NCI-H187 treated with DMSO at 0.1 percent for 48 hours (cell line): Measurements from ENCODE around the gene CCDC88C.

Experiments used
- DNase-seq: peaks from one replicate; lab custom pipeline; 2025; lab: John Stamatoyannopoulos, UW

The CCDC88C gene

GRCh38 chr14:91348845-91349465 is 68.7 kb downstream of the CCDC88C start:
- no peak for DNase-seq

DNA sequence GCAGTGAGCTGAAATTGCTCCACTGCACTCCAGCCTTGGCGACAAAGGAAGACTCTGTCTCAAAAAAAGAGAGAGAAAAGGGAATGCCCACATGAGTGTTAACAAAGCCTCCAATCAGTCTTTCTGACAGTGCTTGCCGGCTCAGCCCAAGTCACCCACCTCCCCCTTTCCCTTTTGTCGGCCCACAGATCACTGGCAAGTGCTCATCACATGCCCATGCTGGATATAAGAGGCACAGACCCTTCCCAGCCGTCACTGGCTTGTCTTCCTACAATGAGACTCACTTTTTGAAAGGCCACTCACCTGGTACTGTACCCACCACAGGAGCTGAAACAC is 70.8 kb downstream of the CCDC88C start:
- no peak for DNase-seq

- no peak for DNase-seq
Observed at GRCh38 chr14:91344096-91344495, 73.5 kb downstream of the CCDC88C start.

DNA sequence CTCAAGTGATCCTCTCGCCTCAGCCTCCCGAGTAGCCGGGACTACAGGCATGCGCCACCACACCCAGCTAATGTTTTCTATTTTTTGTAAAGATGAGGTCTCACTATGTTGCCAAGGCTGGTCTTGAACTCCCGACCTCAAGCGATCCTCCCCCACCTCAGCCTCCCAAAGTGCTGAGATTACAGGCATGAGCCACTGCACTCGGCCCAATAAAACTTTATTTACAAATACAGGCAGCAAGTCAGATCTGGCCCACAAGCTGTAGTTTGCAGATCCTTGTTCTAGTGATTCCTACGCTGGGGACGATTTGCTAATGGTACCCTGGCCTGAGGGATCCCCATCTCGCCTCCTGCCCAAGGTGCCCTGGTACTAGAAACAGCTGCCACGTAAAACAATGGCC is 74.6 kb downstream of the CCDC88C start:
- no peak for DNase-seq

DNA sequence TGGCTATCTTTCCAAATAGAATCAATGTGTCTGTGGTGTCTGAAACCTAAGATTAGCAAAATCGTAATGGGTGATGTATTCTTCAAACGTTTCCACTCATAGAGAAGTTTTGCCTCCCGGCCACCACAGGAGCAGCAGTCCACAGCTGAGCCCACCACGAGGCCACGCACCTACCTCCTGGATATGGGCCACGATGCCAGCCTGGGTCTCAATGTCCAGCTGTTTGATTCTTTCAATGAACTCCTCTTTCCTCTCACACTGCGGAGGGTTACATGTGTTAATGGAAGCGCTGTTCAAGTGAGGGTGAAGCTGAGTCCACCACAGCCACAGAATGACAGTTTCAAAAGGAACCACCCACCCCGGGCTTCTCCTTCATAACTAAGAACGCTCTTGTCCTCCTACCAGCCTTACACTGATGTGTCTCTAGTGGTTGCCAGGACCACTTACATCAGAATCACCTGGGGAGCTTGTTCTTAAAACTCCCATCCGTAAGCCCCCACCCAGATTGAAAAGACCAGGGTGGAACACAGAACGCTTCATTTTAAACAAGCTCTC is 75.3 kb downstream of the CCDC88C start:
- DNase-seq, result no peak

DNA sequence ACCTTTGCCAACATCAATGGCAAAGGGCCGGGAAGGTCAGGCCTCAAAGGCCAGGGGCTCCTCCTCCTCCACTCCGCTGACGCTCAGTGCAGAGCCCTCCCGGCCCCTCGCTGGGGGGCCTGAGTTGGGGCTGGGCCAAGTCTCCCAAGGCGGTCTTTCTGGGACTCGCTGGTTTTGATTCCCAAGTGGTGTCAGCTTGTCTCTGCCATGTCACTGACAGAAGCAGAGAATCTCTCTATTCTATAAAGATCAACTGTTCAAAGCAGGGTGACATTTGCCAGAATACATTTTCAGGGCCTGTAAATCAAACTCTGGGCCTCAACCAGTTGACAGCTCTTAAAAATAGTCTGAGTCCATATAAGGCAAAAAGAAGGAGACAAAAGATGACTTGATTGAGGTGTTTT is 75.9 kb downstream of the CCDC88C start:
- no peak for DNase-seq

GRCh38 chr14:91341334-91341733 is 76.3 kb downstream of the CCDC88C start:
- no peak for DNase-seq

- DNase-seq, result no peak
Observed at GRCh38 chr14:91339671-91340369, 77.8 kb downstream of the CCDC88C start.

DNA sequence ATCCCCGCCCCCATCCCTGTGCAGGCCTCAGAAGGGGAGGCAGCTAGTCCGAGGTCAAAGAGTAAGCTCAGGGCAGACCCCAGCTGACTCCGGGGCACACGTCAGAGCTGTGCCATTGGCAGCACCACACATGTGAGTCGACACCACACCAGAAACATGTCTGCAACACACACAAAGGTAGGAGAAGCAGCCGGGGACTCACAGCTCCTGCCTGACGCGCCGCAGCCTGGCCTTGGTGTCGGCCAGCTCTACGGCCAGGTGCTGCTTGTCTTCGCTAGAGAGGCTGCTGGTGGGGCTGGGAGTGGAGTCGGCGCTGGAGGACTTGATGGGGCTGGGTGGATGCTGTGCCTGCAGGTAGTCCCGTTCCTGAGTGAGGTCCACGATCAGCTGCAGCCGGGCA is 78.5 kb downstream of the CCDC88C start:
- no peak for DNase-seq

GRCh38 chr14:91338379-91338778 is 79.2 kb downstream of the CCDC88C start:
- no peak for DNase-seq

DNA sequence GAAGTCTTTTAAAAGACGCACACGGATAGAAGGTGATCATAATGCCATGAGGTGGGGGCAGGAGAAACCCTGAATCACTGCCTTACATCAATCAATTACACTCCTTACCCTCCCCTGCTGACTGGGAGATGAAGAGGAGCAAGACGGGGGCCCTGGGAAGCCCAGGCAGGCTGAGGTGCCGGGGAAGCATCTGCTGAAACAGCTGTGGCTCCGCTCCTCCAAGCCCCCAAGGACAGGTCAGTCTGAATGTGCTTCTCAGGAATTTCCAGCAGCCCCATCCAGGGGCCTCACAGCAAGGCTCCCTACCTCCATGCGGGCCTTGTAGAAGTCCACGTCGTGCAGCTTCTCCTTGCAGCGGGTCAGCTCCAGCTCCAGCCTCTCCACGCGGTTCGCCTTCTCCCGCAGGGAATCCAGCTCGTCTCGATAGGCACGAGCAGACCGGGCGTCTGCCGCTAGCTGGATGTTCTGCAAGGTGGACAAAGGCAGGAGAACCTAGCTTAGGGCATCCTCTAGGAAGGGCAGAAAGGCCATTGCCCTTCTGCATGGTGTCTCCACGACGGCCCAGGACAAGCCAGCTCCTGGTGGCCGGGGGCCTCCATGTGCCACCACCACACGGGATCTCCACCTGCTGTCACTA is 79.8 kb downstream of the CCDC88C start:
- no peak for DNase-seq

DNA sequence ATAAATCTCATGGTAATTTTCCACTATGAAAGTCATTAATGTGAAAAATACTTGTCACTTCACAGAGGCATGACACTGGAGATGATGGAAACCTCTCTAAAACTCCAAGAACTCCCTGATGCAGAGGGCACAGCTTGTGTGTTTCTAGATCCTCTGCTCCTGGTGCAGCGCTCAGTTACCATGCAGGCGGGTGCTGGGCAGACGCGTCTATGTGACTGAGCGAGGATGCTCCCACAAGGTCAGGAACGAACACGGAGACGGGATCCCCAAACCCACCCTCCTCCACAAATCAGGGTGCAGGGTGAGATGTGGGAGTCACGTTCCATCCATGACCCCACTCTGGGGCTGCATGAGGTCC is 81.5 kb downstream of the CCDC88C start:
- DNase-seq, result no peak

- DNase-seq, result no peak
Observed at GRCh38 chr14:91335191-91336092, 82.2 kb downstream of the CCDC88C start.

DNA sequence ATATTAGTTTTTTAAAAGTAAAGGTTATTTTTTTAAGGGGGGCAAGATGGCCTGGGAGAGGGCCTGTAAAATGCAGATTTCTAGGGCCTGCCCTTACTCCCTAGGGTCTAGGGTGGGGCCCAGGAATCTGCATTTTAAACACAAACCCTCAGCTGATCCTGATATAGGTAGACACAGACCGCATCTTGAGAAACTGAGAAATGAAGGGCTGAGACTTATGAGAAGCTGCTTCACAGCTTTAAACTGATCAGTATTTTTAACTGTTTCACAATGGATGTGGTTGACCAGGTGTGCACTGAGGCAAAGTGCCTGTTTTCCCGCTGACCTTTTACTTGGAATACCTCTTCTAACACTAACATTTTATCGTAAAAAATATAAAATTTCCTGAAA is 84.0 kb downstream of the CCDC88C start:
- DNase-seq, result no peak

- no peak for DNase-seq
Observed at GRCh38 chr14:91332986-91333649, 84.5 kb downstream of the CCDC88C start.

DNA sequence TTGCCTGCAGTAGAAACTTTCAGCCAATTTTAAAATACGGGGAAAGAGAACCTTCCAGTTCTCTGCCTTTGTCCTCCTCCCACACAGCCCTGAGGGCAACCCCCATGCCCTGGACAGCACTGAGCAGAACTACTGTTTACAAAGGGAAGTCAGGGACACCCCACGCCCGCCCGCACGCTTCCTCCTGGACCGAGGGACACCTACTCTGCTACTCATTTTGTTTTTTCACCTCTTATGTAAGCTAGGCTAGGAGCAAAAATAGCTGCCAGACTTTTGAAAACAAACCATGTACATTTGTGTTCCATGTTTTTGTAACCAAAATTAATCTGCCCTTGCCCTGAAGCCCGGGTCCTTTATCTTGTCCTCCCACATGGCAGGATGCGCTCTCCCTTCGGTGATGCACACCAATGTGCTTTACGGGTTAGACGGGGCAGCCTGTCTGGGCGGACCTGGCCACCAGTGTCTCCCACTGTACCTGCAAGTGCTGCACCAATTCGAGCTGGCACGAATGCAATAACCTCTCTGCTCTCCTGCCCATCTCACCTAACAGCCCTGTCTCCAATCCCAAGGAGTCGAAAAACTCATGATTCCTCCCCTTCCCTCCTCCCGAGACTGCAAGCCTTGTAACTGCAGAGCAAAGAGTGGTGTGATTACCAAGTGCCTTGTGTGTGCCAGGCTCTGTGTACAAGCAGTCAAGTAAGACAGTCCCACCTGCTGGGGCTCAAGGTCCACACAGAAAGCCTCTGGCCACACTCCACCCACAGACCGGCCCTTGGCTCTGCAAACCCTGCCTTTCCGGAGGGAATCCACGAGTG is 85.2 kb downstream of the CCDC88C start:
- no peak for DNase-seq

DNA sequence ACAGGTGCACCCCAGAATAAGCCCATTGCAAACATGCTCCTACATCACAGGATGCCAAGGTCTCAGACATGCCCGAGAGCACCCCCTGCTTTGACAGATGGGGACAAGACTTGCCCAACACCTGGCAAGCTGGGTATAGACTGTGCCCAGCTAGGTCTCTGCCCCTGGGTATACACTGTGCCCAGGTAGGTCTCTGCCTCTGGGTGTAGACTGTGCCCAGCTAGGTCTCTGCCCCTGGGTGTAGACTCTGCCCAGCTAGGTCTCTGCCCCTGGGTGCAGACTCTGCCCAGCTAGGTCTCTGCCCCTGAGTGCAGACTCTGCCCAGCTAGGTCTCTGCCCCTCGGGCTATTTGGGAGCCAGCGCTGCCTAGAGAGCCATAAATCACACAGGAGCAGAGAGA is 85.9 kb downstream of the CCDC88C start:
- no peak for DNase-seq

- no peak for DNase-seq
Observed at GRCh38 chr14:91330856-91331255, 86.8 kb downstream of the CCDC88C start.

GRCh38 chr14:91330096-91330696 is 87.4 kb downstream of the CCDC88C start:
- no peak for DNase-seq

- no peak for DNase-seq
Observed at GRCh38 chr14:91329486-91330014, 88.1 kb downstream of the CCDC88C start.
